NCI-H748 treated with DMSO at 0.1 percent for 48 hours (cell line): Measurements from ENCODE around the gene AOAH.
"Not testable (repeated sequence)": the region's sequence is repeated elsewhere in the genome, so short reads cannot be mapped to it uniquely, and the experiment has no call there.

Experiments used
- DNase-seq: peaks from one replicate; lab custom pipeline; 2025; lab: John Stamatoyannopoulos, UW

The AOAH gene

GRCh38 chr7:36468370-36469101, 255.8 kb downstream of the AOAH start:
- no peak for DNase-seq

GRCh38 chr7:36466001-36466400, 258.3 kb downstream of the AOAH start:
- DNase-seq: not testable (repeated sequence)

GRCh38 chr7:36464271-36464670, 260.0 kb downstream of the AOAH start:
- no peak for DNase-seq
